HCT116 (cell line): ENCODE data around the gene PRKG1. TPM values are rescaled to one million over a fixed set of nuclear protein-coding genes. Genes with fewer than 3 reads are reported as not detected.

ENCODE experiments used
- ATAC-seq: fragments of 200-7000 bp; cut with Tn5 transposase; 2 replicates; pipeline ENCODE4 v1.9.1; 2020; ENCODE audit warnings: mild to moderate bottlenecking, moderate library complexity
- BruUV-seq: library from RNA; stranded (reverse); fragments of 400-500 nt; replicated peaks from 2 replicates; lab custom pipeline; 2021; lab: Mats Ljungman, UMichigan
- CTCF ChIA-PET: fragments of 300-600 bp; sonication (Branson Sonifier 250); formaldehyde crosslinking; loops from one replicate; lab custom pipeline; 2021; ENCODE audit warnings: antibody characterized with exemption; lab: Charles Lee
- POLR2A ChIA-PET: fragments of 300-600, 350-600 bp; sonication (Branson Sonifier 250); formaldehyde crosslinking; loops from one replicate; lab custom pipeline; 2021; ENCODE audit warnings: antibody characterized with exemption; lab: Charles Lee
- RAD21 ChIA-PET, 2 experiments: fragments of 300-600 bp; sonication (Branson Sonifier 250); formaldehyde crosslinking; loops; one replicate each; lab custom pipeline; 2023; ENCODE audit warnings: low total read pairs in 2 of 2; ENCODE audit not compliant: uncharacterized antibody in 2 of 2, unreplicated experiment in 2 of 2, low non-redundant PET in 1 of 2; lab: Charles Lee
- DNase-seq: peaks from one replicate; pipeline ENCODE4 v3.0.0-alpha.2; 2010; ENCODE audit warnings: low read depth, low spot score
- H2AFZ ChIP-seq: fragments of 200-600 bp; shearing (Covaris generic), sonication (generic); 2 replicates; pipeline ENCODE4 v1.6.1; 2017; ENCODE audit warnings: low read depth, mixed run types, mixed read lengths, antibody characterized with exemption, low read length; ENCODE audit not compliant: poor library complexity, severe bottlenecking
- H3K27ac ChIP-seq: 2 replicates; pipeline ENCODE4 v1.5.1; 2012; ENCODE audit warnings: low read depth, low read length
- H3K27me3 ChIP-seq: fragments of 200-600 bp; sonication (generic); 2 replicates; pipeline ENCODE4 v1.6.1; 2016; ENCODE audit warnings: mixed run types, low read length, mixed read lengths; ENCODE audit not compliant: insufficient read depth
- H3K36me3 ChIP-seq, 2 experiments: fragments of 200-500 bp in 1 of 2; fragments of 200-600 bp in 1 of 2; sonication (Bioruptor generic) in 1 of 2; sonication (generic) in 1 of 2; 2 replicates each; pipeline versions ENCODE4 v1.5.1 to v1.6.1; 2014 to 2016; ENCODE audit warnings: low read length in 2 of 2, inconsistent platforms in 1 of 2, mixed read lengths in 1 of 2, mixed run types in 1 of 2; ENCODE audit not compliant: insufficient read depth in 2 of 2, control insufficient read depth in 1 of 2
- H3K4me1 ChIP-seq, 2 experiments: fragments of 200-600 bp in 1 of 2; sonication (generic) in 1 of 2; 2 replicates each; pipeline versions ENCODE4 v1.5.1 to v1.6.1; 2012 to 2017; ENCODE audit warnings: low read length in 2 of 2, inconsistent platforms in 1 of 2, mild to moderate bottlenecking in 1 of 2, mixed read lengths in 1 of 2, mixed run types in 1 of 2, moderate library complexity in 1 of 2; ENCODE audit not compliant: insufficient read depth in 2 of 2, control insufficient read depth in 1 of 2
- H3K4me2 ChIP-seq: fragments of 200-600 bp; sonication (generic); 2 replicates; pipeline ENCODE4 v1.6.1; 2017; ENCODE audit warnings: mixed run types, low read length, mixed read lengths
- H3K4me3 ChIP-seq, 2 experiments: fragments of 200-600 bp in 1 of 2; sonication (generic) in 1 of 2; replicated peaks in 1 of 2; 2 replicates each; pipeline ENCODE4 v1.5.1; 2011 to 2016; ENCODE audit warnings: low read length in 2 of 2, control low read depth in 1 of 2, low read depth in 1 of 2, mild to moderate bottlenecking in 1 of 2, mixed read lengths in 1 of 2, mixed run types in 1 of 2
- H3K79me2 ChIP-seq: fragments of 200-600 bp; sonication (generic); 2 replicates; pipeline ENCODE4 v1.6.1; 2017; ENCODE audit warnings: mild to moderate bottlenecking, mixed run types, low read length, moderate library complexity, mixed read lengths; ENCODE audit not compliant: insufficient read depth
- H3K9ac ChIP-seq: fragments of 200-600 bp; sonication (generic); 2 replicates; pipeline ENCODE4 v1.6.1; 2016; ENCODE audit warnings: low read length, mixed read lengths
- H3K9me2 ChIP-seq: fragments of 200-600 bp; sonication (generic), shearing (Covaris generic); 2 replicates; pipeline ENCODE4 v1.6.1; 2017; ENCODE audit warnings: mixed run types, mild to moderate bottlenecking, moderate library complexity; ENCODE audit not compliant: insufficient read depth
- H3K9me3 ChIP-seq, 2 experiments: fragments of 200-500 bp in 1 of 2; fragments of 200-600 bp in 1 of 2; sonication (Bioruptor generic) in 1 of 2; sonication (generic) in 1 of 2; 2 replicates each; pipeline ENCODE4 v1.6.1; 2014 to 2017; ENCODE audit warnings: low read length in 2 of 2, mixed read lengths in 2 of 2, inconsistent platforms in 1 of 2, low read depth in 1 of 2, mild to moderate bottlenecking in 1 of 2, mixed run types in 1 of 2, moderate library complexity in 1 of 2; ENCODE audit not compliant: control insufficient read depth in 1 of 2, insufficient read depth in 1 of 2
- H4K20me1 ChIP-seq: fragments of 200-600 bp; sonication (generic), shearing (Covaris generic); 2 replicates; pipeline ENCODE4 v1.6.1; 2017; ENCODE audit warnings: mixed run types, mild to moderate bottlenecking, moderate library complexity; ENCODE audit not compliant: insufficient read depth
- ATF3 ChIP-seq: IDR thresholded peaks from 2 replicates; pipeline ENCODE4 v1.6.1; 2012
- CBX3 ChIP-seq: IDR thresholded peaks from 2 replicates; pipeline ENCODE4 v1.6.1; 2012; ENCODE audit warnings: low read depth
- CEBPB ChIP-seq: IDR thresholded peaks from 2 replicates; pipeline ENCODE4 v1.6.1; 2012; ENCODE audit warnings: low read depth
- EGR1 ChIP-seq: IDR thresholded peaks from 2 replicates; pipeline ENCODE4 v1.6.1; 2012; ENCODE audit warnings: low read depth
- ELF1 ChIP-seq: IDR thresholded peaks from 2 replicates; pipeline ENCODE4 v1.6.1; 2012; ENCODE audit warnings: low read depth, borderline replicate concordance
- EZH2 ChIP-seq: fragments of 200-600 bp; sonication (generic); IDR thresholded peaks from 2 replicates; pipeline ENCODE4 v1.6.1; 2017; ENCODE audit warnings: antibody characterized with exemption, mixed run types
- FOSL1 ChIP-seq: IDR thresholded peaks from 2 replicates; pipeline ENCODE4 v1.6.1; 2012; ENCODE audit warnings: low read depth
- JUND ChIP-seq: IDR thresholded peaks from 2 replicates; pipeline ENCODE4 v1.6.1; 2012
- MAX ChIP-seq: IDR thresholded peaks from 2 replicates; pipeline ENCODE4 v1.6.1; 2012
- POLR2A ChIP-seq: IDR thresholded peaks from 2 replicates; pipeline ENCODE4 v1.7.0; 2011; ENCODE audit warnings: borderline replicate concordance; ENCODE audit not compliant: insufficient read depth, insufficient read length; ENCODE audit errors: extremely low read depth
- POLR2AphosphoS5 ChIP-seq: IDR thresholded peaks from 2 replicates; pipeline ENCODE4 v1.6.1; 2011; ENCODE audit warnings: mild to moderate bottlenecking, low read depth, low read length, moderate library complexity
- SP1 ChIP-seq: IDR thresholded peaks from 2 replicates; pipeline ENCODE4 v1.6.1; 2012; ENCODE audit warnings: low read depth
- SRF ChIP-seq: IDR thresholded peaks from 2 replicates; pipeline ENCODE4 v1.6.1; 2012; ENCODE audit warnings: low read depth
- TCF7L2 ChIP-seq: IDR thresholded peaks from 2 replicates; pipeline ENCODE4 v1.7.0; 2011; ENCODE audit warnings: borderline replicate concordance, inconsistent platforms; ENCODE audit not compliant: insufficient read depth, insufficient read length; ENCODE audit errors: extremely low read depth
- YY1 ChIP-seq: IDR thresholded peaks from 2 replicates; pipeline ENCODE4 v1.6.1; 2011; ENCODE audit warnings: low read length, low read depth, moderate library complexity, mild to moderate bottlenecking; ENCODE audit not compliant: insufficient replicate concordance; ENCODE audit errors: extremely low read depth
- ZBTB33 ChIP-seq: IDR thresholded peaks from 2 replicates; pipeline ENCODE4 v1.6.1; 2011; ENCODE audit warnings: mild to moderate bottlenecking, low read length, moderate library complexity; ENCODE audit not compliant: insufficient replicate concordance; ENCODE audit errors: extremely low read depth
- ZFX ChIP-seq: fragments of 450-650 bp; IDR thresholded peaks from 2 replicates; pipeline ENCODE4 v1.6.1; 2017
- ZNF274 ChIP-seq: fragments of 200-500 bp; sonication (Bioruptor generic); IDR thresholded peaks from 2 replicates; pipeline ENCODE4 v1.6.1; 2014; ENCODE audit warnings: mild to moderate bottlenecking, low read depth, low read length, inconsistent platforms
- intact Hi-C: fragments of 100-400 bp; cut with micrococcal nuclease; formaldehyde crosslinking; loops from 2 replicates; pipeline ENCODE4 v1.10.0; 2022
- total RNA-seq: library from RNA; stranded (reverse); gene quantifications from one replicate; pipeline ENCODE4 v1.2.1, GENCODE V29; 2021; ENCODE audit not compliant: unreplicated experiment
- TF ChIP-seq, protein P1 (sequence below), 3 experiments: fragments of 200-600 bp in 1 of 3; sonication (generic) in 1 of 3; IDR thresholded peaks in 2 of 3; conservative IDR thresholded peaks in 1 of 3; 2 replicates each; pipeline ENCODE4 v1.5.1; 2012 to 2017; ENCODE audit warnings: low read depth in 2 of 3, low read length in 2 of 3, antibody characterized with exemption in 1 of 3, borderline replicate concordance in 1 of 3, control low read depth in 1 of 3, mild to moderate bottlenecking in 1 of 3, mixed read lengths in 1 of 3, mixed run types in 1 of 3, moderate library complexity in 1 of 3; ENCODE audit not compliant: insufficient read depth in 1 of 3

PRKG1 gene
- total RNA-seq, 1 experiment from 2014 or later, result 1.4 TPM

- intact Hi-C loops, result no loop called here
- ChIA-PET RAD21 (no interaction called here), POLR2A (no interaction called here), CTCF (no interaction called here)
- Histone ChIP-seq H3K36me3 (no peaks in the 10 kb centered on the region), H3K9ac (no peak overlapping the region), H3K9me2 (no peaks in the 10 kb centered on the region), H3K27ac (no peak overlapping the region), H3K4me1 (no peaks in the 10 kb centered on the region), H2AFZ (no peak overlapping the region), H3K4me2 (no peak overlapping the region), H3K79me2 (no peaks in the 10 kb centered on the region), H3K27me3 (peaks cover 5% of the 10 kb centered on the region; the same call in 1 of the 2 replicates), H3K4me3 (no peak overlapping the region), H3K9me3 (no peaks in the 10 kb centered on the region), H4K20me1 (no peaks in the 10 kb centered on the region)
- DNase-seq (no peak), ATAC-seq (no peak)
- TF ChIP-seq POLR2AphosphoS5, result no peak
- no TSS peak for BruUV-seq
Observed at GRCh38 chr10:51124852-51125251, 50.6 kb downstream of the PRKG1 start.

DNA sequence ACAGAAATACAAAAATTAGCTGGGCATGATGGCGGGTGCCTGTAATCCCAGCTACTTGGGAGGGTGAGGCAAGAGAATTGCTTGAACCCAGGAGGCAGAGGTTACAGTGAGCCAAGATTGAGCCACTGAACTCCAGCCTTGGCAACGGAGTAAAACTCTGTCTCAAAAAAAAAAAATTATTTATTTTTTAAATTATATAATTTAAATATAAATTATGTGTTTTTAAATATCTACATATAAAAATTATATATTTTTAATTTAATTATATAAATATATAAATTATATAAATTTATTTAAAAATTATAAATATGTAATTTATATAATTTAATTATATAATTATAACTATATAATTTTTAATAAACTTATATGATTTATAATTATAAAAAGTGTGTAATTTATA, 51.2 kb downstream of the PRKG1 start:
- Histone ChIP-seq H3K9ac (no peak overlapping the region), H3K9me3 (no peaks in the 10 kb centered on the region), H3K4me2 (no peak overlapping the region), H2AFZ (no peak overlapping the region), H3K27me3 (peaks cover 3% of the 10 kb centered on the region; the same call in 1 of the 2 replicates), H3K36me3 (no peaks in the 10 kb centered on the region), H3K4me3 (no peak overlapping the region), H3K9me2 (no peaks in the 10 kb centered on the region), H4K20me1 (no peaks in the 10 kb centered on the region), H3K4me1 (no peaks in the 10 kb centered on the region), H3K79me2 (no peaks in the 10 kb centered on the region), H3K27ac (no peak overlapping the region)
- POLR2A ChIA-PET, result no interaction called here
- ATAC-seq, result no peak
- no peak for DNase-seq
- CTCF ChIA-PET, result no interaction called here
- intact Hi-C loops, result no loop called here
- BruUV-seq, result no TSS peak
- RAD21 ChIA-PET, result no interaction called here
- no peak for TF ChIP-seq MAX
- no peak for TF ChIP-seq SRF
- no peak for TF ChIP-seq EZH2
- no peak for TF ChIP-seq CBX3
- TF ChIP-seq JUND, result no peak
- TF ChIP-seq TCF7L2, result no peak
- TF ChIP-seq FOSL1, result no peak
- no peak for TF ChIP-seq YY1
- no peak for TF ChIP-seq ZFX
- no peak for TF ChIP-seq CEBPB
- TF ChIP-seq POLR2A, result no peak
- no peak for TF ChIP-seq ZNF274
- TF ChIP-seq, protein P1, sequence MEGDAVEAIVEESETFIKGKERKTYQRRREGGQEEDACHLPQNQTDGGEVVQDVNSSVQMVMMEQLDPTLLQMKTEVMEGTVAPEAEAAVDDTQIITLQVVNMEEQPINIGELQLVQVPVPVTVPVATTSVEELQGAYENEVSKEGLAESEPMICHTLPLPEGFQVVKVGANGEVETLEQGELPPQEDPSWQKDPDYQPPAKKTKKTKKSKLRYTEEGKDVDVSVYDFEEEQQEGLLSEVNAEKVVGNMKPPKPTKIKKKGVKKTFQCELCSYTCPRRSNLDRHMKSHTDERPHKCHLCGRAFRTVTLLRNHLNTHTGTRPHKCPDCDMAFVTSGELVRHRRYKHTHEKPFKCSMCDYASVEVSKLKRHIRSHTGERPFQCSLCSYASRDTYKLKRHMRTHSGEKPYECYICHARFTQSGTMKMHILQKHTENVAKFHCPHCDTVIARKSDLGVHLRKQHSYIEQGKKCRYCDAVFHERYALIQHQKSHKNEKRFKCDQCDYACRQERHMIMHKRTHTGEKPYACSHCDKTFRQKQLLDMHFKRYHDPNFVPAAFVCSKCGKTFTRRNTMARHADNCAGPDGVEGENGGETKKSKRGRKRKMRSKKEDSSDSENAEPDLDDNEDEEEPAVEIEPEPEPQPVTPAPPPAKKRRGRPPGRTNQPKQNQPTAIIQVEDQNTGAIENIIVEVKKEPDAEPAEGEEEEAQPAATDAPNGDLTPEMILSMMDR (IDR thresholded peaks at IDR 0.05 in 2 of 3, conservative IDR thresholded peaks at IDR 0.05 in 1 of 3; ENCODE audit: borderline replicate concordance in 1 of 3, insufficient read depth in 1 of 3, low read depth in 2 of 3, low read length in 2 of 3), result no peak
- no peak for TF ChIP-seq SP1
- TF ChIP-seq ELF1, result no peak
- no peak for TF ChIP-seq EGR1
- TF ChIP-seq ZBTB33, result no peak
- no peak for TF ChIP-seq ATF3
